SJCRH30 (cell line): ENCODE data around the gene ARL4A. TPM values are rescaled to one million over a fixed set of nuclear protein-coding genes. Genes with fewer than 3 reads are reported as not detected.

Source experiments
- DNase-seq, 2 experiments: peaks; one replicate each; pipeline ENCODE4 v3.0.0-alpha.2; 2015 to 2020
- H3K27ac ChIP-seq: fragments of 250-450 bp; sonication (Bioruptor Pico); 2 replicates; pipeline ENCODE4 v1.5.1; 2020; ENCODE audit warnings: mild to moderate bottlenecking, moderate library complexity
- H3K27me3 ChIP-seq: fragments of 250-450 bp; sonication (Bioruptor Pico); 2 replicates; pipeline ENCODE4 v1.5.1; 2020; ENCODE audit warnings: mild to moderate bottlenecking, moderate library complexity
- H3K36me3 ChIP-seq: fragments of 250-450 bp; sonication (Bioruptor Pico); 2 replicates; pipeline ENCODE4 v1.5.1; 2020; ENCODE audit warnings: mild to moderate bottlenecking, moderate library complexity
- H3K4me1 ChIP-seq: fragments of 250-450 bp; sonication (Bioruptor Pico); 2 replicates; pipeline ENCODE4 v1.5.1; 2020; ENCODE audit warnings: mild to moderate bottlenecking, moderate library complexity
- H3K4me3 ChIP-seq: fragments of 250-450 bp; sonication (Bioruptor Pico); 2 replicates; pipeline ENCODE4 v1.5.1; 2020; ENCODE audit warnings: mild to moderate bottlenecking, moderate library complexity
- H3K9me3 ChIP-seq: fragments of 250-450 bp; sonication (Bioruptor Pico); replicated peaks from 2 replicates; pipeline ENCODE4 v1.5.1; 2020; ENCODE audit warnings: mild to moderate bottlenecking, moderate library complexity
- total RNA-seq: library from RNA; depleted of rRNA; stranded (reverse); fragments of >200 nt; shearing (Covaris generic); gene quantifications from 2 replicates; pipeline ENCODE4 v1.2.3, GENCODE V29; 2014; rRNA removed

Gene ARL4A
- total RNA-seq, 1 experiment from 2014 or later: 1.5 TPM

DNA sequence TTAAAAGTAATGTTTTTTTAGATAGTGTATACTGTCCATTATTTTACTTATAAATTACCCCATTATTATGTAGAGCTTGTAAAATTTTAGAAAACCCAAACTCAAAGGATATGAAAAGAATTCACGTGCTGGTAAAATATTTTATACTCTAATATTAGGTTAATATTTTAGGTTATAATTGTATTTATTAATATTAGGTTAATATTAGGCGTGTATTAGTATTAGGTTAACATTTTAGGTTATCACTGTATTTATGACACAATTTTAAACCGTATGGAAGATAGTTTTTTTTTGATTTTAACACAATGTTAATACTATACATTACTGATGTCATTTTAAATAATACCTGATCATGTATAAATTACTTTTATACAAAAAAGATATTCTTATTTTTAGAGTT lies 48.5 kb downstream of the ARL4A start:
- no peaks in the 10 kb centered on the region for H3K4me1 ChIP-seq
- no peak overlapping the region for H3K4me3 ChIP-seq
- H3K27ac ChIP-seq: no peak overlapping the region
- no peaks in the 10 kb centered on the region for H3K9me3 ChIP-seq
- no peak for DNase-seq
- no peaks in the 10 kb centered on the region for H3K27me3 ChIP-seq
- H3K36me3 ChIP-seq: no peaks in the 10 kb centered on the region; the same call in 1 of the 2 replicates

DNA sequence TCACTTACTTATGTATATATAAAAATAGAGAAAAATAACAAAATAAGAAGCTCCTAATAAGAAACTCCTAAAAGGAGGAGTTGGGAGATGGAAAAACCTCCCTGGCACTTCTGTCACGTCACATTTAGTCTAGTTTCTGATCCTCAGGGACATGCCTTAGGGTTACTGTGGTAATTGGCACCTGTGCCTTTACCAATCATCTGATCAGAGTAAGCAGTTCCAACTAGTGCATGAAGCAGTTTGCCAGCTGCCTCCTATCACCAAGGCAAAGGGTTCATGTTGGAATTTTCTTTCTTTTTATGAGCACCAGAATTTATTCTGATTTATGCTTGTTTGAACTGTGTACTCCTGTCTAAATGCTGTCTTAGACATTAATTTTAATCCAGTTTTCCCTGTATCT lies 49.9 kb downstream of the ARL4A start:
- no peaks in the 10 kb centered on the region for H3K4me1 ChIP-seq
- H3K36me3 ChIP-seq: no peaks in the 10 kb centered on the region
- no peak overlapping the region for H3K4me3 ChIP-seq
- DNase-seq: peak in 1 of 2 experiments; percentile 22
- no peaks in the 10 kb centered on the region for H3K9me3 ChIP-seq
- H3K27ac ChIP-seq: no peak overlapping the region
- H3K27me3 ChIP-seq: no peaks in the 10 kb centered on the region

DNA sequence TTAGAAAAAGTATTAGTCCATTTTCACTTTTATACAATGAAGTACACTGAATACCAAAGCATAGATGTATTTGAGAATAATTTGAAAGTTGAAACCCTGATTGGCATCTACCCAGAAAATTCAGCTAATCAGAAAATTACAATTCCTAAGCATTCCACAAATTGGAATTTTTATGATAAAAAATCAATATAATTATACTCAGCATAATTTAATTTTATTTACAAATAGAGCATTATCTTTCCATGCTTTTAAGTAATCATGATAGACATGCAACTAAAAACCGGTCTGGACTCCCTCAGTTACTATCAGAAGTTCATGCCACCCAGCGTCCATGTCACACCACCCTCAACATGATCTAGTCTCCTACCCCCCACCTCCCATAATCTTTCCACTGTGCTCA lies 50.4 kb downstream of the ARL4A start:
- DNase-seq: no peak
- no peaks in the 10 kb centered on the region for H3K9me3 ChIP-seq
- no peak overlapping the region for H3K27ac ChIP-seq
- no peak overlapping the region for H3K4me3 ChIP-seq
- H3K27me3 ChIP-seq: no peaks in the 10 kb centered on the region
- no peaks in the 10 kb centered on the region for H3K36me3 ChIP-seq
- no peaks in the 10 kb centered on the region for H3K4me1 ChIP-seq

DNA sequence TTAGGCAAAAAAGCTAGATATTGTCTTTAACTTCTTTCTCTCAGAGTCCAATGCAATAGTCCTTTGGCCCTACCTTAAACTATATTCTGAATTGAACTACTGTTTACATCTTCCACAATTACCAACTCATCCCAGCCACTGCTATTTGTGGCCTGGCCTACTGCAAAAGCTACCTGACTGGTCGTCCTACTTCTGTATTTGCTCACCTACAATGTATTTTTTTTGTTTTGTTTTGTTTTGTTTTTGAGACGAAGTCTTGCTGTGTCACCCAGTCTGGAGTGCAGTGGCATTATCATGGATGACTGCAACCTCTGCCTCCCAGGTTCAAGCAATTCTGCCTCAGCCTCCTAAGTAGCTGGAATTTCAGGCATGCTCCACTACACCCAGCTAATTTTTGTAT lies 51.2 kb downstream of the ARL4A start:
- H3K27ac ChIP-seq: no peak overlapping the region
- no peak for DNase-seq
- H3K27me3 ChIP-seq: no peaks in the 10 kb centered on the region

More for the DNA sequence above, 51.2 kb downstream of the ARL4A start:
- H3K36me3 ChIP-seq: no peaks in the 10 kb centered on the region
- no peaks in the 10 kb centered on the region for H3K9me3 ChIP-seq
- no peaks in the 10 kb centered on the region for H3K4me1 ChIP-seq
- no peak overlapping the region for H3K4me3 ChIP-seq

Other genes with a start within 250 kb of the ARL4A start
- gene SCIN, start 116.9 kb upstream of the ARL4A start, total RNA-seq: not detected in 2 replicates